Activated CD4-positive, alpha-beta memory T cell treated with anti-CD3 and anti-CD28 coated beads, Interleukin-2, amount 10 ng/mL, durations not matched to agents 7 days and 5 days (primary cell): ENCODE measurements around the gene LHFPL2. TPM values are rescaled to one million over a fixed set of nuclear protein-coding genes. Genes with fewer than 3 reads are reported as not detected.

ENCODE experiments used
- CTCF ChIA-PET: fragments of 350-600 bp; sonication (Branson Sonifier 250); formaldehyde crosslinking; loops from one replicate; lab custom pipeline; 2021; ENCODE audit warnings: antibody characterized with exemption, inconsistent platforms; lab: Charles Lee
- POLR2A ChIA-PET: fragments of 350-600 bp; sonication (Branson Sonifier 250); formaldehyde crosslinking; loops from one replicate; lab custom pipeline; 2021; ENCODE audit warnings: antibody characterized with exemption; lab: Charles Lee
- DNase-seq: peaks from one replicate; pipeline ENCODE4 v3.0.0-alpha.2; 2020
- H3K27ac Mint-ChIP-seq: one replicate; pipeline ENCODE4 v1.8.0; 2021; ENCODE audit warnings: mild to moderate bottlenecking, mixed read lengths
- H3K27me3 Mint-ChIP-seq: one replicate; pipeline ENCODE4 v1.8.0; 2021; ENCODE audit warnings: mixed read lengths
- H3K36me3 Mint-ChIP-seq: one replicate; pipeline ENCODE4 v1.8.0; 2021; ENCODE audit warnings: low read depth, mixed read lengths
- H3K4me1 Mint-ChIP-seq: one replicate; pipeline ENCODE4 v1.8.0; 2021; ENCODE audit warnings: mixed read lengths
- H3K4me3 Mint-ChIP-seq: one replicate; pipeline ENCODE4 v1.8.0; 2021; ENCODE audit warnings: mild to moderate bottlenecking, mixed read lengths
- H3K9me3 Mint-ChIP-seq: one replicate; pipeline ENCODE4 v1.8.0; 2021; ENCODE audit warnings: mixed read lengths
- total RNA-seq, 2 experiments: library from RNA; stranded (reverse); gene quantifications; one replicate each; pipeline ENCODE4 v1.2.3, GENCODE V29; 2021

Gene LHFPL2
- total RNA-seq, 2 experiments from 2014 or later = 0.18 to 0.30 TPM

DNA sequence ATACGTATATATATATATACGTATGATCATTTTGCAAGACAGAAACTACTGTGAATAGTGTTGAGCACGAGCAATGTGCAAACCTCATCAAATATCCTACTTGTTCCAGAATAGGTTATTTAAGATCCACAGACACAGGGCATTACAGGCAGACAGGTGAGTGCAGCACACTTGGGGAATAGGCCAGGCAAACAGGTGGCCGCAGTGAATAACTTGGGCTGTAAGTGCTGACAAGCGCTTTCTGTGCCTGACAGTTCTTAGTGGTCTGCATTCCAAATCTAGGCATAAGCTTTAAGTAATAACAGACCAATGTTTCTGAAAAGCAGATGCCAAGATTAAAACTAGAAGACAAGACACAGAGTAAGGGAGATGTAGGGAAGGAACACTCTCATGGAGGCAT lies 77.9 kb downstream of the LHFPL2 start:
- ChIA-PET CTCF (no interaction called here), POLR2A (no interaction called here)
- Mint-ChIP-seq H3K9me3 (no peaks in the 10 kb centered on the region), H3K4me3 (no peak overlapping the region), H3K36me3 (no peaks in the 10 kb centered on the region), H3K27me3 (peaks cover 6% of the 10 kb centered on the region), H3K27ac (no peak overlapping the region), H3K4me1 (peaks cover 4% of the 10 kb centered on the region)
- no peak for DNase-seq

DNA sequence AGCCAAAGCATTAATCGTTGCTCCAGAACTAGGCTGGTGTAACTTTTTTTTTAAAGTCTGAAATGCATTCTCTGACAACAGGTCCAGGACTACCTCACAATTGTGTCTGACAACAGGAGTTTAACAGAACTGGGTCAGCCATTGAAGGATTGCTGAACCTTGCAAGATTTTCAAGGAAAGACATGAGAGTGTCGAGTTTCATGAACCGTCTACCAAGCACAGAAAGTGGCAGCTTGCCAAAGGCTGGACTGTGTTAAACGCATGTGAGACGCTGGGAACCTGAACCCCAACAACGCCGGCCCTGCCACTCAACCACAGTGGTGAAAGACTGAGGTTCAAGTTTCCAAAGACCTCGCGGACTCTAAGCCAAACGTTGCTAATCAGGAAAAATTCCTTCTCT lies 79.1 kb downstream of the LHFPL2 start:
- Mint-ChIP-seq H3K4me1 (peaks cover 2% of the 10 kb centered on the region), H3K4me3 (no peak overlapping the region), H3K9me3 (no peaks in the 10 kb centered on the region), H3K27ac (no peak overlapping the region), H3K36me3 (no peaks in the 10 kb centered on the region), H3K27me3 (peaks cover 8% of the 10 kb centered on the region)
- ChIA-PET POLR2A (no interaction called here), CTCF (no interaction called here)
- DNase-seq = no peak

DNA sequence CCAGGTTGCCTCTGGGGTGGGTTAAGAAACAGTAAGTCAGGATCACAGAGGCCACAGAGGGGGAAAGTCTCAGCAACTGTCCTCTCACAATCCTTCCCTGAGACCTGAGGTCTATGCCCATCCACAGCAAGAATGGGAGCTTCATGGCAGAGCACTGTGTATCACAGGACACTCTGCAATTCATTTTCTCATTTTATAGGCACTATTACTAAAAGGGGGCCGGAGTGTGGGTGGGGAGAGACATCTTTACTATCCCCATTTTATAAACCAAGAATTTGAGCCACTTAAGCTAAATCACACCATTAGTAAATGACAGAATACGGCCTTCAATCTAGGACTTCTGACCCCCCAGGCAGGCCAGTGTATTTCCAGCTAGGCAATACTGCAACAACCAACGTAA lies 79.9 kb downstream of the LHFPL2 start:
- H3K4me3 Mint-ChIP-seq = no peak overlapping the region
- H3K9me3 Mint-ChIP-seq = no peaks in the 10 kb centered on the region
- no peak overlapping the region for H3K27ac Mint-ChIP-seq
- H3K4me1 Mint-ChIP-seq = no peaks in the 10 kb centered on the region
- DNase-seq = no peak
- POLR2A ChIA-PET = no interaction called here
- no peaks in the 10 kb centered on the region for H3K36me3 Mint-ChIP-seq
- peaks cover 8% of the 10 kb centered on the region for H3K27me3 Mint-ChIP-seq
- CTCF ChIA-PET = no interaction called here

DNA sequence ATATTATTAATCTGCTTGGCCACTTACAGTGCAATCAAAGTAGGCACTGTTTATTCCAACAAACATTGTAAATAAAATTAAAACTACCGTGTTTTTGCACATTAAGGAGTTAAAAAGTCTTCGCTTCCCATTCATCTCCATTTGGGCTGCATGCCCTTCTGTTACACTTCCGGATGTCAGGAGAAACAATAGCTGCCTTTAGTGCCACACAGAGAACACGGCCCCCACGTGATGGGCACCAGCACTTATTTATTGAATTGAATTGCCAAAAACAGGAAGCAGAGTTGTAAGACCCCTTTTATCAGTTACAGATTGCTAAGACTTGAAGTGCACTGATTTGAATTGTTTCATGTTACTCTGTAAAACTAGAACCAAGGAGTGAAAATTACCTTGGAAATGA lies 80.4 kb downstream of the LHFPL2 start:
- H3K4me1 Mint-ChIP-seq = no peaks in the 10 kb centered on the region
- no peaks in the 10 kb centered on the region for H3K9me3 Mint-ChIP-seq
- POLR2A ChIA-PET = no interaction called here
- H3K4me3 Mint-ChIP-seq = no peak overlapping the region
- CTCF ChIA-PET = no interaction called here
- no peaks in the 10 kb centered on the region for H3K36me3 Mint-ChIP-seq
- DNase-seq = no peak
- H3K27ac Mint-ChIP-seq = no peak overlapping the region
- H3K27me3 Mint-ChIP-seq = peaks cover 8% of the 10 kb centered on the region

DNA sequence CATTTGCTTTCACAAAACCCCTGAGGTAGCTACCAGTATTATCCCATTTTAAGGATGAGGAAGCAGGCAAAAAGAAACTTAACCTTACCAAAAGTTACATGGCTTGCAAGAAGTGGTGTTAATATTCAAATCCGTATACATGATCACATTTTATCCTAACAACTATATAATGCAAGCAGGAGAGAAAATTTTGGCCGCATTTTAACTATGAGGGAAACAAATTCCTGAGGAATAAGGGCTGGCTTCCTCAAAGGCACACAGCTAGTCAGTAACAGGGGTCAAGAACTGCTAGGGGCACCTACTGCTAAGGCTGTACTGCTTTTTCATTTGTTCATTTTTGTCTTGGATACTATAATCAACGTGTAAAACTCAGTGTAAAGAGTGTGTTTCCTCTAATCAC lies 81.0 kb downstream of the LHFPL2 start:
- ChIA-PET CTCF (no interaction called here), POLR2A (no interaction called here)
- no peak for DNase-seq
- H3K4me1 Mint-ChIP-seq = no peaks in the 10 kb centered on the region
- H3K36me3 Mint-ChIP-seq = no peaks in the 10 kb centered on the region
- H3K27me3 Mint-ChIP-seq = peaks cover 8% of the 10 kb centered on the region
- no peak overlapping the region for H3K27ac Mint-ChIP-seq
- H3K4me3 Mint-ChIP-seq = no peak overlapping the region
- H3K9me3 Mint-ChIP-seq = no peaks in the 10 kb centered on the region

DNA sequence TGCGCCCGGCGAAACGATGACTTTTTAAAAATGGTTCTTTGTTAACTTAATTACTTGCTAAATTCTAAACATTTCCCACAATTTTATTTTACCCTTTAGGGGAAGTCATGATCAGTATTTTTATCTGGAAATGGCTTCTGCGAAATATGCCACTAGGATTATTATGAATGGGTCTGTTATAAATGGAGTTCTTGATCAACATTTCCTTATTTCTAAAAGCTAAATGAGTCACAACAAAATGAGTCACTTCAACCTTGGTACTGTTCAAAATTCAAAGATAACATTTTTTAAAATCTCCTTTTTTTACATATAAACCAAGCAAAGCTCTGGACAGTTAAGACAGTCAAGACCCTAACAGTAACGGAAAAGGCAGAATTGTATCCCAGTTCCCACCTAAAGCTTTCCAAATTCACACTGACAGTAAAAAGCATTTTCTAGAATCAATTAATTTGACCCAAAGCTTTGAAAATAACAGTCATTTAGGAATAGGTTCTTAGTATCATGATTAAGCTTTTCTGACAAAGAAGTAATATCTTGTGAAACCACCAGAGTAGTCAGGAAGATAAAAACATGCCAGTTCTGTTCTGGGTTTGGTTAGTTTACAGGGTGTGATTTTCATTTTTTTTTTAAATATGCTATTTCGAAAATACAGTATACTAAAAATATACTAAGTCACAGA lies 81.7 kb downstream of the LHFPL2 start:
- H3K27me3 Mint-ChIP-seq = peaks cover 11% of the 10 kb centered on the region
- DNase-seq = no peak
- H3K27ac Mint-ChIP-seq = no peak overlapping the region
- H3K4me3 Mint-ChIP-seq = no peak overlapping the region
- ChIA-PET CTCF (no interaction called here), POLR2A (no interaction called here)
- H3K9me3 Mint-ChIP-seq = no peaks in the 10 kb centered on the region
- H3K36me3 Mint-ChIP-seq = no peaks in the 10 kb centered on the region
- H3K4me1 Mint-ChIP-seq = no peaks in the 10 kb centered on the region

DNA sequence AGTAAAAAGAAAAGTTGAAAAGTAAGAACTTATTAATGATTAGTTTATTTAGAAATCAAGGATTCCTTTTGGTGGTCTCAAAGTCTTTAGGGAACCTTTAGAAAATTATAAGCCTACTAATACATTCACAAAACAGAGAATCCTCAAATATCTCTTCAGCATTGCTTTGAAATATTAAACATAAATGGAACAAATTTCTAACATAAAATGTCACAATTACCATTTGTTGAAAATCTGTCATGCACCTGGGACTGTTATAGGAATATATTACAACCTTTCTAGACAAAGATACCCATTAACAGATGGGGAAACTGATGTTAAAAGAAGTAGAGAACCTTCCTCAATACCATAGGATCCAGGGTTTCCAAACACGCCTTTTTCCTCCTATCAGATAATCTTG lies 83.2 kb downstream of the LHFPL2 start:
- DNase-seq = no peak
- Mint-ChIP-seq H3K4me3 (no peak overlapping the region), H3K4me1 (no peaks in the 10 kb centered on the region), H3K27me3 (peaks cover 15% of the 10 kb centered on the region), H3K36me3 (no peaks in the 10 kb centered on the region), H3K27ac (no peak overlapping the region), H3K9me3 (no peaks in the 10 kb centered on the region)
- ChIA-PET POLR2A (no interaction called here), CTCF (no interaction called here)

DNA sequence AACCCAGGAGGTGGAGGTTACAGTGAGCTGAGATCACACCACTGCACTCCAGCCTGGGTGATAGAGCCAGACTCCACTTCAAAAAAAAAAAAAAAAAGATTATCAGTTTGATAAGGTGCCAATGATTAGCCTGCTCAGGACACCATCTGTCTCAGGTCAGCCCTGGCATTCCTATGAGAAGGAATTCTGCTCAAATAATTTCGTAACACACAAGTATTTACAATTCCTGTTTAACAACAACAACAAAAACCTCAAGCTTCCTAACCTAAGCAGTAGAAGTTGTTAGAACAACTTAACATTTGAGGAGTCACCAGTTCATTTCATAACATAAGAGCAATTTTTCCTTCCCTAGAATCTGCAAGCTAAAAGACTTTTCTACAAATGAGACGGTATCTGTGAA lies 85.0 kb downstream of the LHFPL2 start:
- Mint-ChIP-seq H3K4me3 (no peak overlapping the region), H3K27ac (no peak overlapping the region), H3K9me3 (no peaks in the 10 kb centered on the region), H3K27me3 (peaks cover 20% of the 10 kb centered on the region), H3K4me1 (peaks cover 5% of the 10 kb centered on the region), H3K36me3 (no peaks in the 10 kb centered on the region)
- ChIA-PET CTCF (no interaction called here), POLR2A (no interaction called here)
- no peak for DNase-seq

DNA sequence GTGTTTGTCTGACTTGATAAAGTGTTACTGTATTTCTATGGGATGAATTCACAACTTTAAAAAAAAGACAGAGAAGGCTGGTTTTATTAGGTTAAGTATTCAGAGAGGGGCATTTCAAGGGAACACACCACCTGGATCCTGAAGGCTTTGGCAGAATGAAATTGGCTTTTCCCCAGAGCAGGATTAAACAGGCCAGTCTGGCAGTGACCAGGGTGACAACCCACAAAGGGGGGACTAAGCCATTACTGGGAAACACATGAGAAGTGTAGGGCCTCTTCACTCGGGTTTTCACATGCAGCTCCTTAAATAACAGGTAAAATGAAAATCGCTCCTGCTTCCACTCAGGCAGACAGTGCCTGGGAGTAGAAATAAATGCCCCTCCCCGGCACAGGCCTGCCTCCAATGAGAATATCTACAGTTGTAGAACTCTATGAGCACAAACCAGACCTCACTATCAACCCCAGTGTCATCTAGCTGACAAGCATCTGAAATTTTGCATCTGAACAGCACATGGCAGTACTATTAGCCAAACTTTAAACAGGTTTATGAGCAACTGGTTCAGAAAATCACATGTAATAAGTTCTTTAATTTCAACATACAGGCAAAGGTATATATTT lies 85.8 kb downstream of the LHFPL2 start:
- ChIA-PET CTCF (no interaction called here), POLR2A (no interaction called here)

DNA sequence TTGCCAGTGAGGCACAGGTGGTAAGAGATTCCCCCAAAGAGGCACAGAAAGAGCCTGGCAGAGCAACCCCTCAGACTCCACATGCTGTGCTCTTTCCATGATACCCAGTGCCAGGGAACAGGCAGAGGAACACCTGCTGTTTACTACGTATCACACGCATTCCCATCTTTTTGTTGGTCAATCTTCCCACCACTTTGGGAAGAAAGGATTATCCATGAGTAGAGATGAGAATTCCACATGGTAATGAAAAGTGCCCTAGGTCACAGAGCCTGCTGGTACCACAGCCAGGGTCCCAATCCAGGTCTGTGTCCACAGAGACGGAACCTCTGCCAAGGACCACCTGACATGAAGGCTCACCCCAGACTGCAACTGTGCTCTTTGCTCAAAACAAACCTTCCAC lies 86.6 kb downstream of the LHFPL2 start:
- H3K36me3 Mint-ChIP-seq = no peaks in the 10 kb centered on the region
- no peak for DNase-seq
- ChIA-PET CTCF (no interaction called here), POLR2A (no interaction called here)
- H3K27me3 Mint-ChIP-seq = peaks cover 20% of the 10 kb centered on the region
- H3K9me3 Mint-ChIP-seq = no peaks in the 10 kb centered on the region
- H3K4me1 Mint-ChIP-seq = peaks cover 5% of the 10 kb centered on the region
- H3K27ac Mint-ChIP-seq = no peak overlapping the region
- H3K4me3 Mint-ChIP-seq = no peak overlapping the region

More for the DNA sequence above, 85.8 kb downstream of the LHFPL2 start:
- Mint-ChIP-seq H3K9me3 (no peaks in the 10 kb centered on the region), H3K36me3 (no peaks in the 10 kb centered on the region), H3K4me3 (no peak overlapping the region), H3K27me3 (peaks cover 20% of the 10 kb centered on the region), H3K4me1 (peaks cover 5% of the 10 kb centered on the region), H3K27ac (no peak overlapping the region)
- no peak for DNase-seq

DNA sequence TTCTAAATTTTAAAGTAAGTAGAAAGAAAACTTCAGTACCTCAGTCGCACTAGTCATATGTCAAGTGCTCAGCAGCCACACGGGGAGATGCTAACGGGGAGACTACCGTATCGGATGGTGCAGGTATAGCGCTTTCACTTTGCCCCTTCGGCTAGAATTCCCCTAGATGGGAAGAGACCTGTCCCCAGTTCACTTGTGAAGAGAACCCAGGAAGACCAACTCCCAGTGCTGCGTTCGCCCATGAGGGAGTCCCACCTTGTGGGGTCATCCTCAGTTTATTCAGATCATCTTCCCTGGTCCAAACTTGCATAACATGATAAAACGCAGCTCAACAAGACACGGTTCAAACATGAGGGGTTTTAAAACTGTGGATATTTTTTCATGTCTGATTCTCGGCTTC lies 87.3 kb downstream of the LHFPL2 start:
- Mint-ChIP-seq H3K4me1 (peaks cover 5% of the 10 kb centered on the region), H3K27me3 (peaks cover 20% of the 10 kb centered on the region), H3K9me3 (no peaks in the 10 kb centered on the region), H3K4me3 (no peak overlapping the region), H3K36me3 (no peaks in the 10 kb centered on the region), H3K27ac (no peak overlapping the region)
- ChIA-PET CTCF (no interaction called here), POLR2A (no interaction called here)
- no peak for DNase-seq

DNA sequence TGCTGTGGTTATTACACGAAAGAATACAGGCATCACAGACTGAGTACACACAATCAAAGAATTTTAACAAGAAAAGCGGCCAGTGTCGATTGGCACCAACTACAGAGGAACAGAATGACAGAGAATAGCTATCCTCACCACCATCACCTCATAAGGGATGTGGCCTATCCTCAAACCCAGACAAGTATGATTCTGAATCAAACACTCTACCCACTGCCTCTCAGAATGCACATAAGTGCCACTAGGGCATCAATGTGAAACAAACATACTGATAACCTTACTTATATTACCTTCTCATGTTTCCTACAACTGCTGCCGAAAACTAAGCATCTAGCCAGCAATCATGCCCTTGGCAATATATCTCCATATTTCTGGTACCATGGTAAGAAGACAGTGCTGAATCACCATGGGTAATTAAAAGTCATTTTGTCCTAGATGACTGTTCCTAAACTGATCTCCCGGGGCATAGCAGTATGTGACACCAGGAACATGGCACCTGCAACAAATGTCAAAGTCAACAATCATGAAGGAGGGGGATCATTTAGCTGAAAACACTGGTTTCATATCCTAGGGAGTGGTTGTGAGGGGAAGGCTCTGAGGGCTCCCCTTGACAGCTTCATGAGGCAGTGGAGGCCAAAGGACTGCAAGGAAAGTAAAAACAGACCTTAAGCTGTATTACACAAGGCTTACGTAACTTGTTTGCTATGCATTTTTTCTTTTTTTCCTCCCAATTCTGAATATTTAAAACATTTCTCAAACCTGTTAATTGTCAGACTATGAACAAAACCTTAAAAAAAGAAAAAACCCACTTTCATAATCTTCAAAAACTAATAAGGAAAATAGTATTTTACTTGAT lies 88.3 kb downstream of the LHFPL2 start:
- Mint-ChIP-seq H3K27me3 (peaks cover 30% of the 10 kb centered on the region), H3K4me1 (peaks cover 5% of the 10 kb centered on the region), H3K27ac (no peak overlapping the region), H3K4me3 (no peak overlapping the region), H3K36me3 (no peaks in the 10 kb centered on the region), H3K9me3 (no peaks in the 10 kb centered on the region)
- POLR2A ChIA-PET = interaction anchor here (1.5 kb wide), 1 partner anchor 52 kb away, joined by 3 read pairs; no protein-coding TSS in a partner anchor
- CTCF ChIA-PET = no interaction called here
- no peak for DNase-seq

DNA sequence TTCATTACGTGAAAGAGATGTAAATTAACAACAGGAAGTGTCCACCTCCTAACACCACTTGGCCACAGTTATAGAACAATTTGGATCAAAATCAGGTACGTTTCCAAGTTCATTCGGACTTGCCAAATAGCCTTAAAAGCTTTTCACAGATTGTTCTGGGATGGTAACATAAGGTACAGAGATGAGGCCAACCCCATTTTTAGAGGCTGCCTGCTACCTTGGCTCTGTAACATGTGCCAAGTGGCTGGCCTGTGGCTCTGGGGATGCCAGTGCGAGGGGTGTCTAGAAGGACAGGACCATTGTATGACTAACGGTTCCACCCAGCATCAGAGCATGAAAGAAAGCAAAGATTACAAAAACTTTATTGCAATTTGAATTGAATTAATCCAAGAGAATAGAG lies 91.0 kb downstream of the LHFPL2 start:
- Mint-ChIP-seq H3K27me3 (peaks cover 35% of the 10 kb centered on the region), H3K9me3 (no peaks in the 10 kb centered on the region), H3K4me3 (no peak overlapping the region), H3K36me3 (no peaks in the 10 kb centered on the region), H3K4me1 (peaks cover 10% of the 10 kb centered on the region), H3K27ac (no peak overlapping the region)
- DNase-seq = no peak
- ChIA-PET CTCF (no interaction called here), POLR2A (no interaction called here)
